ENCODE measurements around the gene VSTM2L. TPM values are rescaled to one million over a fixed set of nuclear protein-coding genes. Genes with fewer than 3 reads are reported as not detected.

The VSTM2L gene
- polyA plus RNA-seq, 1 donor from 2014 or later: 22.1 TPM

GRCh38 chr20:37977338-37977737, 74.4 kb downstream of the VSTM2L start:
- TF ChIP-seq EZH2 (IDR thresholded peaks at IDR 0.05; ENCODE audit: borderline replicate concordance, insufficient read depth, low read length, poor library complexity, severe bottlenecking): no peak
- TF ChIP-seq SMC3 (conservative IDR thresholded peaks at IDR 0.05; ENCODE audit: poor library complexity): no peak
- no peak for TF ChIP-seq EP300 (conservative IDR thresholded peaks at IDR 0.05; ENCODE audit: poor library complexity, severe bottlenecking)
- no peak for TF ChIP-seq POLR2AphosphoS5 (IDR thresholded peaks at IDR 0.05)
- no peak for TF ChIP-seq RAD21 (conservative IDR thresholded peaks at IDR 0.05)
- TF ChIP-seq REST (IDR thresholded peaks at IDR 0.05; ENCODE audit: borderline replicate concordance): no peak
- no peak for TF ChIP-seq CTCF (IDR thresholded peaks at IDR 0.05; ENCODE audit: poor library complexity, severe bottlenecking)
- TF ChIP-seq MXI1 (conservative IDR thresholded peaks at IDR 0.05; ENCODE audit: poor library complexity, severe bottlenecking): no peak
- no peak for TF ChIP-seq TAF1 (IDR thresholded peaks at IDR 0.05; ENCODE audit: low read depth)
- Histone ChIP-seq H3K4me3 (ENCODE audit: low read length) (peak overlapping the region; percentile 47), H3K36me3 (ENCODE audit: insufficient read depth, low read length) (no peaks in the 10 kb centered on the region), H4K20me1 (ENCODE audit: insufficient read depth) (no peaks in the 10 kb centered on the region), H3K4me2 (ENCODE audit: low read length) (no peak overlapping the region), H3F3A (ENCODE audit: insufficient read depth, low read length, poor library complexity, severe bottlenecking) (no peaks in the 10 kb centered on the region), H2AFZ (ENCODE audit: low read depth, low read length) (no peak overlapping the region), H3K9me2 (ENCODE audit: insufficient read depth, low read length) (no peaks in the 10 kb centered on the region), H3K79me2 (replicated peaks; ENCODE audit: insufficient read depth, low read length) (no peaks in the 10 kb centered on the region), H3K9me3 (ENCODE audit: low read length) (no peaks in the 10 kb centered on the region), H3K27me3 (ENCODE audit: insufficient read depth, low read depth, low read length) (no peaks in the 10 kb centered on the region), H3K9ac (ENCODE audit: low read length) (peak overlapping the region; percentile 54), H3K27ac (ENCODE audit: low read length) (peak overlapping the region; percentile 53)

GRCh38 chr20:37977786-37978185, 74.9 kb downstream of the VSTM2L start:
- H2AFZ ChIP-seq (ENCODE audit: low read depth, low read length): no peak overlapping the region
- no peaks in the 10 kb centered on the region for H3F3A ChIP-seq (ENCODE audit: insufficient read depth, low read length, poor library complexity, severe bottlenecking)
- H3K4me2 ChIP-seq (ENCODE audit: low read length): no peak overlapping the region
- no peaks in the 10 kb centered on the region for H3K9me3 ChIP-seq (ENCODE audit: low read length)
- TF ChIP-seq REST (IDR thresholded peaks at IDR 0.05; ENCODE audit: borderline replicate concordance) (no peak), MXI1 (conservative IDR thresholded peaks at IDR 0.05; ENCODE audit: poor library complexity, severe bottlenecking) (no peak), CTCF (IDR thresholded peaks at IDR 0.05; ENCODE audit: poor library complexity, severe bottlenecking) (no peak), EZH2 (IDR thresholded peaks at IDR 0.05; ENCODE audit: borderline replicate concordance, insufficient read depth, low read length, poor library complexity, severe bottlenecking) (no peak), SMC3 (conservative IDR thresholded peaks at IDR 0.05; ENCODE audit: poor library complexity) (no peak), RAD21 (conservative IDR thresholded peaks at IDR 0.05) (no peak), TAF1 (IDR thresholded peaks at IDR 0.05; ENCODE audit: low read depth) (no peak), POLR2AphosphoS5 (IDR thresholded peaks at IDR 0.05) (no peak), EP300 (conservative IDR thresholded peaks at IDR 0.05; ENCODE audit: poor library complexity, severe bottlenecking) (no peak)
- peak overlapping the region; percentile 54 for H3K9ac ChIP-seq (ENCODE audit: low read length)
- no peaks in the 10 kb centered on the region for H3K9me2 ChIP-seq (ENCODE audit: insufficient read depth, low read length)
- H3K4me3 ChIP-seq (ENCODE audit: low read length): peak overlapping the region; percentile 47
- peak overlapping the region; percentile 53 for H3K27ac ChIP-seq (ENCODE audit: low read length)
- H3K79me2 ChIP-seq (replicated peaks; ENCODE audit: insufficient read depth, low read length): no peaks in the 10 kb centered on the region
- H3K27me3 ChIP-seq (ENCODE audit: insufficient read depth, low read depth, low read length): no peaks in the 10 kb centered on the region
- H4K20me1 ChIP-seq (ENCODE audit: insufficient read depth): no peaks in the 10 kb centered on the region
- H3K36me3 ChIP-seq (ENCODE audit: insufficient read depth, low read length): no peaks in the 10 kb centered on the region
